Head of caudate nucleus (tissue), 42 donors: Measurements from ENCODE around the gene PALLD.

Source experiments
- DNase-seq, 42 donors: peaks; one replicate each; pipeline versions ENCODE4 v3.0.0 to v3.0.0-alpha.2; 2020 to 2021; ENCODE audit warnings: mixed read lengths in 7 of 42
- intact Hi-C: fragments of 100-400 bp; cut with DNase I; formaldehyde crosslinking; loops from one replicate; pipeline ENCODE4 v1.15.0; 2022

PALLD gene

GRCh38 chr4:168607215-168607614, 110.4 kb downstream of the PALLD start:
- DNase-seq, result no peak
- intact Hi-C loops, result no loop called here

GRCh38 chr4:168608771-168609170, 111.9 kb downstream of the PALLD start:
- DNase-seq, result no peak
- intact Hi-C loops, result no loop called here

GRCh38 chr4:168609369-168609768, 112.5 kb downstream of the PALLD start:
- no peak for DNase-seq
- intact Hi-C loops, result no loop called here

GRCh38 chr4:168610911-168611530, 114.2 kb downstream of the PALLD start:
- intact Hi-C loops, result no loop called here
- no peak for DNase-seq

GRCh38 chr4:168612450-168613135, 115.7 kb downstream of the PALLD start:
- intact Hi-C loops, result no loop called here
- DNase-seq, result no peak

- no peak for DNase-seq
Measured at GRCh38 chr4:168613869-168614268, 117.0 kb downstream of the PALLD start.

GRCh38 chr4:168614281-168615057, 117.6 kb downstream of the PALLD start:
- DNase-seq, result no peak
- intact Hi-C loops, result no loop called here

More at GRCh38 chr4:168613869-168614268, 117.0 kb downstream of the PALLD start:
- intact Hi-C loops, result no loop called here

- intact Hi-C loops, result no loop called here
- DNase-seq, result no peak
Measured at GRCh38 chr4:168615294-168616065, 118.6 kb downstream of the PALLD start.

- intact Hi-C loops, result no loop called here
- no peak for DNase-seq
Measured at GRCh38 chr4:168618577-168619265, 121.9 kb downstream of the PALLD start.

- DNase-seq, result no peak
- intact Hi-C loops, result no loop called here
Measured at GRCh38 chr4:168619266-168619631, 122.4 kb downstream of the PALLD start.

- no peak for DNase-seq
- intact Hi-C loops, result no loop called here
Measured at GRCh38 chr4:168621806-168622589, 125.1 kb downstream of the PALLD start.

GRCh38 chr4:168622600-168622999, 125.7 kb downstream of the PALLD start:
- DNase-seq, result no peak
- intact Hi-C loops, result no loop called here

GRCh38 chr4:168623011-168623410, 126.2 kb downstream of the PALLD start:
- intact Hi-C loops, result no loop called here
- no peak for DNase-seq

GRCh38 chr4:168623484-168623883, 126.6 kb downstream of the PALLD start:
- intact Hi-C loops, result no loop called here
- DNase-seq, result no peak

GRCh38 chr4:168628251-168628650, 131.4 kb downstream of the PALLD start:
- DNase-seq, result no peak
- intact Hi-C loops, result no loop called here

GRCh38 chr4:168629566-168629965, 132.7 kb downstream of the PALLD start:
- DNase-seq, result no peak
- intact Hi-C loops, result no loop called here

- intact Hi-C loops, result no loop called here
- DNase-seq, result no peak
Measured at GRCh38 chr4:168630445-168631187, 133.8 kb downstream of the PALLD start.
